K562 (cell line): ENCODE results near the gene MPDZ. TPM values are rescaled to one million over a fixed set of nuclear protein-coding genes. Genes with fewer than 3 reads are reported as not detected.

Experiments
- ATAC-seq: fragments of 200-7000 bp; cut with Tn5 transposase; 3 replicates; pipeline ENCODE4 v1.9.1; 2020; ENCODE audit warnings: moderate library complexity
- BruUV-seq: library from RNA; stranded (reverse); fragments of 400-500 nt; replicated peaks from 2 replicates; lab custom pipeline; 2021; lab: Mats Ljungman, UMichigan
- CTCF ChIA-PET: fragments of 300-600 bp; formaldehyde crosslinking; extraction: SDS; loops from one replicate; lab custom pipeline; 2021; ENCODE audit warnings: low intra/inter-chr PET ratio; lab: Yijun Ruan, JAX
- POLR2A ChIA-PET: fragments of 300-600, 350-650 bp; sonication (Branson Sonifier 250); formaldehyde crosslinking; extraction: SDS; loops from one replicate; lab custom pipeline; 2021; ENCODE audit warnings: antibody characterized with exemption, inconsistent platforms; lab: Yijun Ruan, JAX
- DNase-seq, 4 experiments: peaks; one replicate each; pipeline versions ENCODE4 v3.0.0 to v3.0.0-alpha.2; 2011 to 2018; ENCODE audit warnings: low spot score in 3 of 4, mixed read lengths in 3 of 4; ENCODE audit errors: extremely low read depth in 1 of 4
- FAIRE-seq: peaks from 2 replicates; lab custom pipeline; 2011; peaks lifted over from hg19 to GRCh38; lab: Jason Lieb, UNC
- H2AFZ ChIP-seq: 2 replicates; pipeline ENCODE4 v1.6.0; 2011; ENCODE audit warnings: low read depth, low read length, control low read depth, inconsistent platforms
- H3K27ac ChIP-seq: fragments of 200-600 bp; 3 replicates; pipeline ENCODE4 v1.8.0; 2011; ENCODE audit warnings: low read depth, mild to moderate bottlenecking, control low read depth, inconsistent platforms, low read length, moderate library complexity, mixed read lengths; ENCODE audit errors: extremely low read depth
- H3K27me3 ChIP-seq, 2 experiments: fragments of 300-600 bp in 1 of 2; 2 replicates in 1 of 2; 3 replicates in 1 of 2; pipeline versions ENCODE4 v1.6.0 to v1.8.0; 2011; ENCODE audit warnings: inconsistent platforms in 2 of 2, low read length in 2 of 2, mild to moderate bottlenecking in 1 of 2, mixed read lengths in 1 of 2, moderate library complexity in 1 of 2; ENCODE audit not compliant: control insufficient read depth in 2 of 2, insufficient read depth in 2 of 2
- H3K36me3 ChIP-seq: fragments of 300-600 bp; 3 replicates; pipeline ENCODE4 v1.8.0; 2011; ENCODE audit warnings: mild to moderate bottlenecking, low read length, inconsistent platforms; ENCODE audit not compliant: control insufficient read depth, insufficient read depth
- H3K4me1 ChIP-seq, 2 experiments: fragments of 200-600 bp in 1 of 2; replicated peaks in 1 of 2; 2 replicates in 1 of 2; 3 replicates in 1 of 2; pipeline versions ENCODE4 v1.5.1 to v1.8.0; 2011; ENCODE audit warnings: inconsistent platforms in 2 of 2, low read length in 2 of 2, mild to moderate bottlenecking in 1 of 2, mixed read lengths in 1 of 2, moderate library complexity in 1 of 2; ENCODE audit not compliant: control insufficient read depth in 2 of 2, insufficient read depth in 2 of 2
- H3K4me2 ChIP-seq: 2 replicates; pipeline ENCODE4 v1.6.1; 2011; ENCODE audit warnings: low read length, control low read depth, inconsistent platforms, mixed read lengths; ENCODE audit not compliant: insufficient read depth
- H3K4me3 ChIP-seq: fragments of 200-600 bp; sonication (generic), shearing (Covaris generic); 2 replicates; pipeline ENCODE4 v1.5.1; 2016; ENCODE audit warnings: control low read depth, inconsistent platforms
- H3K79me2 ChIP-seq: fragments of 200-600 bp; 3 replicates; pipeline ENCODE4 v1.8.0; 2011; ENCODE audit warnings: low read length, inconsistent platforms; ENCODE audit not compliant: control insufficient read depth, insufficient read depth
- H3K9ac ChIP-seq, 2 experiments: 2 replicates each; pipeline versions ENCODE4 v1.6.0 to v1.6.1; 2011; ENCODE audit warnings: low read depth in 2 of 2, low read length in 2 of 2, control low read depth in 1 of 2, inconsistent platforms in 1 of 2, mild to moderate bottlenecking in 1 of 2, mixed read lengths in 1 of 2; ENCODE audit not compliant: insufficient read depth in 1 of 2
- H3K9me1 ChIP-seq: one replicate; pipeline ENCODE4 v1.6.0; 2011; ENCODE audit warnings: inconsistent platforms, mild to moderate bottlenecking, low read length, moderate library complexity; ENCODE audit not compliant: control insufficient read depth, insufficient read depth
- H3K9me3 ChIP-seq: replicated peaks from 2 replicates; pipeline ENCODE4 v1.5.1; 2011; ENCODE audit warnings: low read depth, low read length, inconsistent platforms; ENCODE audit not compliant: control insufficient read depth, insufficient read depth
- H4K20me1 ChIP-seq: replicated peaks from 2 replicates; pipeline ENCODE4 v1.6.1; 2011; ENCODE audit warnings: low read length, inconsistent platforms, mixed read lengths; ENCODE audit not compliant: control insufficient read depth, insufficient read depth
- CBX5 ChIP-seq: IDR thresholded peaks from 2 replicates; pipeline ENCODE4 v1.6.1; 2014; ENCODE audit warnings: low read depth, borderline replicate concordance
- MEF2A ChIP-seq: IDR thresholded peaks from 2 replicates; pipeline ENCODE4 v1.6.1; 2011; ENCODE audit warnings: low read depth, mild to moderate bottlenecking, low read length, moderate library complexity; ENCODE audit not compliant: control insufficient read depth
- in situ Hi-C: fragments of 300-500 bp; cut with MboI; formaldehyde crosslinking; loops from 4 replicates; pipeline ENCODE4 v1.15.0; 2018; ENCODE audit warnings: inconsistent platforms, mixed read lengths
- intact Hi-C: fragments of 100-400 bp; cut with micrococcal nuclease; formaldehyde crosslinking; loops from 2 replicates; pipeline ENCODE4 v1.14.2; 2022
- polyA plus RNA-seq, 8 experiments: library from polyadenylated mRNA; depleted of rRNA in 4 of 8; stranded (reverse) in 5 of 8; unstranded in 3 of 8; fragments of >200 nt; fragmentation: Nextera tagmentation in 2 of 8; fragmentation: Illumina TruSeq in 1 of 8; extraction: Ambion mirVana in 2 of 8; extraction: Trizol in 1 of 8; gene quantifications; 2 replicates each; pipeline versions ENCODE4 v1.2.1 to v1.2.3, GENCODE V29; 2011 to 2014; ENCODE audit warnings: inconsistent platforms in 1 of 8, missing spikeins in 1 of 8
- total RNA-seq, 7 experiments: library from RNA; depleted of rRNA in 6 of 7; stranded (reverse); fragments of >200 nt in 6 of 7; fragmentation: Illumina TruSeq in 2 of 7; extraction: Trizol in 2 of 7; gene quantifications; 2 replicates each; pipeline versions ENCODE4 v1.2.1 to v1.2.3, GENCODE V29; 2011 to 2021; ENCODE audit warnings: low replicate concordance in 1 of 7
- TF ChIP-seq, protein P1 (sequence below): sonication (generic); formaldehyde crosslinking; IDR thresholded peaks from 2 replicates; pipeline ENCODE4 v1.8.0; 2023; ENCODE audit warnings: mild to moderate bottlenecking, missing genetic modification reagents
- TF ChIP-seq, protein P2 (sequence below), 2 experiments: fragments of 150-350 bp in 1 of 2; IDR thresholded peaks; 2 replicates each; pipeline ENCODE4 v1.6.1; 2012 to 2016; ENCODE audit warnings: low read depth in 2 of 2, low read length in 2 of 2, mild to moderate bottlenecking in 1 of 2, moderate library complexity in 1 of 2
- TF ChIP-seq, protein P3 (sequence below), 3 experiments: fragments of 200-800 bp in 1 of 3; fragments of 250-450 bp in 1 of 3; fragments of 450-650 bp in 1 of 3; sonication (Bioruptor Pico) in 1 of 3; sonication (Bioruptor generic) in 1 of 3; formaldehyde crosslinking in 1 of 3; IDR thresholded peaks; 2 replicates each; pipeline versions ENCODE4 v1.6.1 to v1.8.0; 2016 to 2022; ENCODE audit warnings: mild to moderate bottlenecking in 2 of 3, missing genetic modification characterization in 2 of 3, missing compliant biosample characterization in 1 of 3, moderate library complexity in 1 of 3
- TF ChIP-seq, protein P4 (sequence below): fragments of 250-450 bp; sonication (Bioruptor Pico); IDR thresholded peaks from 2 replicates; pipeline ENCODE4 v1.8.0; 2021; ENCODE audit warnings: moderate library complexity, mild to moderate bottlenecking, inconsistent platforms

The MPDZ gene
- total and polyA plus RNA-seq, 9 of the 15 experiments (the other 6 are each of a cell fraction or from before 2014, with no cell fraction given): 3.9 to 13.2 (median 5.7) TPM

DNA sequence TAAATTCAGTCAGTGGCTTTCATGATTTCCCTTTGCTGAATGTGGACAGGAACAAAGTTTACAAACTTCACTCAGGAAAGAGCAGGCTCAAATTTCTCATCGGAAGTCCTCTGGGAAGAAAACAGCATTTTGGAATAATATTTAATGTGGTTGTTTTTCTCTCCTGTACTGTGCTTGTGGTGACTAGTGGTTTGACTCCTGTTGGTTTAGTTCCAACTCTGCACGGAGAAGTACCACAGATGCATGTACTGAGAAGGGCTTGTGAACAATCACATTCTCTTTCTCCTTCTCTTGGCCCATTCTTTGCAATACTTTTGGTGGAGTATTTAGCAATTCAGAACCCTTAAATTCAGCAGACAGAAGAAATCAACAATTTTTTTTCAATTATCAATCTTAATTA is 13.3 kb downstream of the MPDZ start (continued):
- TF ChIP-seq, protein P1, sequence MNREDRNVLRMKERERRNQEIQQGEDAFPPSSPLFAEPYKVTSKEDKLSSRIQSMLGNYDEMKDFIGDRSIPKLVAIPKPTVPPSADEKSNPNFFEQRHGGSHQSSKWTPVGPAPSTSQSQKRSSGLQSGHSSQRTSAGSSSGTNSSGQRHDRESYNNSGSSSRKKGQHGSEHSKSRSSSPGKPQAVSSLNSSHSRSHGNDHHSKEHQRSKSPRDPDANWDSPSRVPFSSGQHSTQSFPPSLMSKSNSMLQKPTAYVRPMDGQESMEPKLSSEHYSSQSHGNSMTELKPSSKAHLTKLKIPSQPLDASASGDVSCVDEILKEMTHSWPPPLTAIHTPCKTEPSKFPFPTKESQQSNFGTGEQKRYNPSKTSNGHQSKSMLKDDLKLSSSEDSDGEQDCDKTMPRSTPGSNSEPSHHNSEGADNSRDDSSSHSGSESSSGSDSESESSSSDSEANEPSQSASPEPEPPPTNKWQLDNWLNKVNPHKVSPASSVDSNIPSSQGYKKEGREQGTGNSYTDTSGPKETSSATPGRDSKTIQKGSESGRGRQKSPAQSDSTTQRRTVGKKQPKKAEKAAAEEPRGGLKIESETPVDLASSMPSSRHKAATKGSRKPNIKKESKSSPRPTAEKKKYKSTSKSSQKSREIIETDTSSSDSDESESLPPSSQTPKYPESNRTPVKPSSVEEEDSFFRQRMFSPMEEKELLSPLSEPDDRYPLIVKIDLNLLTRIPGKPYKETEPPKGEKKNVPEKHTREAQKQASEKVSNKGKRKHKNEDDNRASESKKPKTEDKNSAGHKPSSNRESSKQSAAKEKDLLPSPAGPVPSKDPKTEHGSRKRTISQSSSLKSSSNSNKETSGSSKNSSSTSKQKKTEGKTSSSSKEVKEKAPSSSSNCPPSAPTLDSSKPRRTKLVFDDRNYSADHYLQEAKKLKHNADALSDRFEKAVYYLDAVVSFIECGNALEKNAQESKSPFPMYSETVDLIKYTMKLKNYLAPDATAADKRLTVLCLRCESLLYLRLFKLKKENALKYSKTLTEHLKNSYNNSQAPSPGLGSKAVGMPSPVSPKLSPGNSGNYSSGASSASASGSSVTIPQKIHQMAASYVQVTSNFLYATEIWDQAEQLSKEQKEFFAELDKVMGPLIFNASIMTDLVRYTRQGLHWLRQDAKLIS (CRISPR knock-in tag): no peak

DNA sequence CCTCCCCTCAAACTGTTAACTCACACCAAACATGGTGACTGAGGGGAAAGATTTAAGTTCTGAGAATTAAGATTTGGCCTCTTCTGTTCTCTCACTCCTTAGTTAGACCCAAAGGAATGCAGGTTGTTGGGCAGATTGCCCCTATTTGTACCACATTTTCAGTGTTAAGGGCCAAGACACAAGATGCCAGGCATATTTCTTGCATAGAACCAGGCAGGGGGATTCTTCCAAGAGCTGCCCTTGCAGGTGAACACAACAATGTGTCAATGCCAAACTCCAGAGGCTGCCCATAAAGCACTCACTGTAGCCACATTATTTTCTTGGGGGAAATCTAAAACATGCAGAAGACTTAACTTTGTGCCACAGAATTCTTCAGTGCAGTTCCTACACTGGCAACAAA is 14.7 kb downstream of the MPDZ start:
- H3K4me1 ChIP-seq: peaks cover 0 to 3% of the 10 kb centered on the region in 2 experiments; a peak in 2 of 5 replicates
- H3K9me3 ChIP-seq: no peaks in the 10 kb centered on the region
- intact Hi-C loops (no loop called here), in situ Hi-C loops (no loop called here)
- H3K4me2 ChIP-seq: no peak overlapping the region
- no peaks in the 10 kb centered on the region for H4K20me1 ChIP-seq
- H3K9me1 ChIP-seq: no peaks in the 10 kb centered on the region
- no peak for ATAC-seq
- no TSS peak for BruUV-seq
- H3K9ac ChIP-seq: no peak overlapping the region
- H3K36me3 ChIP-seq: no peaks in the 10 kb centered on the region
- no peak for DNase-seq
- H3K27ac ChIP-seq: no peak overlapping the region
- ChIA-PET CTCF (interaction anchor here (0.7 kb wide), 1 partner anchor 1234 kb away, joined by 3 read pairs; no protein-coding TSS in a partner anchor), POLR2A (no interaction called here)
- H3K79me2 ChIP-seq: no peaks in the 10 kb centered on the region
- no peaks in the 10 kb centered on the region for H3K27me3 ChIP-seq
- no peak overlapping the region for H3K4me3 ChIP-seq
- no peak overlapping the region for H2AFZ ChIP-seq
- FAIRE-seq: no peak
- TF ChIP-seq, protein P2, sequence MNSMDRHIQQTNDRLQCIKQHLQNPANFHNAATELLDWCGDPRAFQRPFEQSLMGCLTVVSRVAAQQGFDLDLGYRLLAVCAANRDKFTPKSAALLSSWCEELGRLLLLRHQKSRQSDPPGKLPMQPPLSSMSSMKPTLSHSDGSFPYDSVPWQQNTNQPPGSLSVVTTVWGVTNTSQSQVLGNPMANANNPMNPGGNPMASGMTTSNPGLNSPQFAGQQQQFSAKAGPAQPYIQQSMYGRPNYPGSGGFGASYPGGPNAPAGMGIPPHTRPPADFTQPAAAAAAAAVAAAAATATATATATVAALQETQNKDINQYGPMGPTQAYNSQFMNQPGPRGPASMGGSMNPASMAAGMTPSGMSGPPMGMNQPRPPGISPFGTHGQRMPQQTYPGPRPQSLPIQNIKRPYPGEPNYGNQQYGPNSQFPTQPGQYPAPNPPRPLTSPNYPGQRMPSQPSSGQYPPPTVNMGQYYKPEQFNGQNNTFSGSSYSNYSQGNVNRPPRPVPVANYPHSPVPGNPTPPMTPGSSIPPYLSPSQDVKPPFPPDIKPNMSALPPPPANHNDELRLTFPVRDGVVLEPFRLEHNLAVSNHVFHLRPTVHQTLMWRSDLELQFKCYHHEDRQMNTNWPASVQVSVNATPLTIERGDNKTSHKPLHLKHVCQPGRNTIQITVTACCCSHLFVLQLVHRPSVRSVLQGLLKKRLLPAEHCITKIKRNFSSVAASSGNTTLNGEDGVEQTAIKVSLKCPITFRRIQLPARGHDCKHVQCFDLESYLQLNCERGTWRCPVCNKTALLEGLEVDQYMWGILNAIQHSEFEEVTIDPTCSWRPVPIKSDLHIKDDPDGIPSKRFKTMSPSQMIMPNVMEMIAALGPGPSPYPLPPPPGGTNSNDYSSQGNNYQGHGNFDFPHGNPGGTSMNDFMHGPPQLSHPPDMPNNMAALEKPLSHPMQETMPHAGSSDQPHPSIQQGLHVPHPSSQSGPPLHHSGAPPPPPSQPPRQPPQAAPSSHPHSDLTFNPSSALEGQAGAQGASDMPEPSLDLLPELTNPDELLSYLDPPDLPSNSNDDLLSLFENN (IDR thresholded peaks at IDR 0.05; ENCODE audit: low read depth in 2 of 2, low read length in 2 of 2): no peak
- TF ChIP-seq CBX5 (no peak), MEF2A (no peak)
- TF ChIP-seq, protein P3, sequence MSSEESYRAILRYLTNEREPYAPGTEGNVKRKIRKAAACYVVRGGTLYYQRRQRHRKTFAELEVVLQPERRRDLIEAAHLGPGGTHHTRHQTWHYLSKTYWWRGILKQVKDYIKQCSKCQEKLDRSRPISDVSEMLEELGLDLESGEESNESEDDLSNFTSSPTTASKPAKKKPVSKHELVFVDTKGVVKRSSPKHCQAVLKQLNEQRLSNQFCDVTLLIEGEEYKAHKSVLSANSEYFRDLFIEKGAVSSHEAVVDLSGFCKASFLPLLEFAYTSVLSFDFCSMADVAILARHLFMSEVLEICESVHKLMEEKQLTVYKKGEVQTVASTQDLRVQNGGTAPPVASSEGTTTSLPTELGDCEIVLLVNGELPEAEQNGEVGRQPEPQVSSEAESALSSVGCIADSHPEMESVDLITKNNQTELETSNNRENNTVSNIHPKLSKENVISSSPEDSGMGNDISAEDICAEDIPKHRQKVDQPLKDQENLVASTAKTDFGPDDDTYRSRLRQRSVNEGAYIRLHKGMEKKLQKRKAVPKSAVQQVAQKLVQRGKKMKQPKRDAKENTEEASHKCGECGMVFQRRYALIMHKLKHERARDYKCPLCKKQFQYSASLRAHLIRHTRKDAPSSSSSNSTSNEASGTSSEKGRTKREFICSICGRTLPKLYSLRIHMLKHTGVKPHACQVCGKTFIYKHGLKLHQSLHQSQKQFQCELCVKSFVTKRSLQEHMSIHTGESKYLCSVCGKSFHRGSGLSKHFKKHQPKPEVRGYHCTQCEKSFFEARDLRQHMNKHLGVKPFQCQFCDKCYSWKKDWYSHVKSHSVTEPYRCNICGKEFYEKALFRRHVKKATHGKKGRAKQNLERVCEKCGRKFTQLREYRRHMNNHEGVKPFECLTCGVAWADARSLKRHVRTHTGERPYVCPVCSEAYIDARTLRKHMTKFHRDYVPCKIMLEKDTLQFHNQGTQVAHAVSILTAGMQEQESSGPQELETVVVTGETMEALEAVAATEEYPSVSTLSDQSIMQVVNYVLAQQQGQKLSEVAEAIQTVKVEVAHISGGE (CRISPR knock-in tag; IDR thresholded peaks at IDR 0.05): no peak
- TF ChIP-seq, protein P4, sequence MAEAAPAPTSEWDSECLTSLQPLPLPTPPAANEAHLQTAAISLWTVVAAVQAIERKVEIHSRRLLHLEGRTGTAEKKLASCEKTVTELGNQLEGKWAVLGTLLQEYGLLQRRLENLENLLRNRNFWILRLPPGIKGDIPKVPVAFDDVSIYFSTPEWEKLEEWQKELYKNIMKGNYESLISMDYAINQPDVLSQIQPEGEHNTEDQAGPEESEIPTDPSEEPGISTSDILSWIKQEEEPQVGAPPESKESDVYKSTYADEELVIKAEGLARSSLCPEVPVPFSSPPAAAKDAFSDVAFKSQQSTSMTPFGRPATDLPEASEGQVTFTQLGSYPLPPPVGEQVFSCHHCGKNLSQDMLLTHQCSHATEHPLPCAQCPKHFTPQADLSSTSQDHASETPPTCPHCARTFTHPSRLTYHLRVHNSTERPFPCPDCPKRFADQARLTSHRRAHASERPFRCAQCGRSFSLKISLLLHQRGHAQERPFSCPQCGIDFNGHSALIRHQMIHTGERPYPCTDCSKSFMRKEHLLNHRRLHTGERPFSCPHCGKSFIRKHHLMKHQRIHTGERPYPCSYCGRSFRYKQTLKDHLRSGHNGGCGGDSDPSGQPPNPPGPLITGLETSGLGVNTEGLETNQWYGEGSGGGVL: no peak
